Breast epithelium (tissue), 4 donors: Measurements from ENCODE around the gene WBP11. TPM values are rescaled to one million over a fixed set of nuclear protein-coding genes. Genes with fewer than 3 reads are reported as not detected.
A peak's percentile ranks its signal among the peaks of the same experiment; 100 is the strongest.

Experiments used
- DNase-seq, 2 donors: peaks; one replicate each; pipeline ENCODE4 v3.0.0-alpha.2; 2019; ENCODE audit warnings: low spot score in 2 of 2
- H3K27ac ChIP-seq, 2 donors: fragments of 200-600 bp; sonication (generic) in 1 of 2; one replicate each; pipeline ENCODE4 v1.5.1; 2016 to 2019; ENCODE audit warnings: mild to moderate bottlenecking in 1 of 2
- H3K27me3 ChIP-seq, 2 donors: fragments of 200-600 bp; sonication (generic) in 1 of 2; one replicate each; pipeline versions ENCODE4 v1.5.1 to v1.6.0; 2017 to 2019; ENCODE audit warnings: control low read depth in 1 of 2, mild to moderate bottlenecking in 1 of 2
- H3K36me3 ChIP-seq: fragments of 200-600 bp; one replicate; pipeline ENCODE4 v1.5.1; 2019
- H3K4me1 ChIP-seq, 2 donors: fragments of 200-600 bp; sonication (generic); one replicate each; pipeline ENCODE4 v1.5.1; 2016 to 2019; ENCODE audit warnings: control low read depth in 1 of 2
- H3K4me3 ChIP-seq, 3 donors: fragments of 200-600 bp; sonication (generic); 1 replicate in 2 of 3; 2 replicates in 1 of 3; pipeline ENCODE4 v1.5.1; 2016 to 2019; ENCODE audit warnings: mild to moderate bottlenecking in 3 of 3, moderate library complexity in 2 of 3
- H3K9me3 ChIP-seq, 2 donors: fragments of 200-600 bp; sonication (generic) in 1 of 2; one replicate each; pipeline ENCODE4 v1.5.1; 2016 to 2019; ENCODE audit warnings: control low read depth in 1 of 2
- CTCF ChIP-seq, 3 donors: fragments of 450-650 bp; IDR thresholded peaks; one replicate each; pipeline ENCODE4 v1.5.1; 2016 to 2017; ENCODE audit warnings: antibody characterized with exemption in 3 of 3, mild to moderate bottlenecking in 3 of 3, moderate library complexity in 3 of 3
- POLR2A ChIP-seq: fragments of 450-650 bp; IDR thresholded peaks from one replicate; pipeline ENCODE4 v1.6.1; 2016; ENCODE audit warnings: antibody characterized with exemption, mild to moderate bottlenecking, moderate library complexity
- POLR2AphosphoS5 ChIP-seq, 3 donors: sonication (generic); formaldehyde crosslinking; IDR thresholded peaks; one replicate each; pipeline ENCODE4 v1.6.1; 2017; ENCODE audit warnings: antibody characterized with exemption in 3 of 3
- intact Hi-C: fragments of 100-400 bp; cut with DNase I; formaldehyde crosslinking; loops from one replicate; pipeline ENCODE4 v1.15.1; 2023; ENCODE audit warnings: low total_unique reads
- total RNA-seq, 3 donors: library from RNA; depleted of rRNA; stranded (reverse); fragments of >200 nt; gene quantifications; one replicate each; pipeline ENCODE4 v1.1.0, GENCODE V29; 2016

The WBP11 gene
- total RNA-seq, 3 donors from 2014 or later: 20.3 to 22.8 (median 22.1) TPM

- Histone ChIP-seq H3K9me3 (no peaks in the 10 kb centered on the region), H3K27me3 (no peaks in the 10 kb centered on the region), H3K36me3 (no peaks in the 10 kb centered on the region), H3K4me3 (no peak overlapping the region), H3K4me1 (peaks cover 0 to 12% of the 10 kb centered on the region in 2 donors), H3K27ac (peak overlapping the region; percentile 62 to 64)
- TF ChIP-seq POLR2A (no peak), POLR2AphosphoS5 (IDR thresholded peaks at IDR 0.05) (no peak), CTCF (IDR thresholded peaks at IDR 0.05) (no peak)
- intact Hi-C loops: no loop called here
- no peak for DNase-seq
Measured at GRCh38 chr12:14842315-14842714, 39.0 kb upstream of the WBP11 start.

GRCh38 chr12:14841761-14842160 lies 38.5 kb upstream of the WBP11 start:
- TF ChIP-seq POLR2AphosphoS5 (IDR thresholded peaks at IDR 0.05) (peak in 1 of 3 donors; percentile 80), CTCF (IDR thresholded peaks at IDR 0.05) (no peak)
- H3K27me3 ChIP-seq: no peaks in the 10 kb centered on the region
- H3K4me3 ChIP-seq: no peak overlapping the region
- peaks cover 0 to 12% of the 10 kb centered on the region in 2 donors for H3K4me1 ChIP-seq
- H3K36me3 ChIP-seq: no peaks in the 10 kb centered on the region
- intact Hi-C loops: no loop called here
- peak in 1 of 2 donors; percentile 69 for DNase-seq
- no peaks in the 10 kb centered on the region for H3K9me3 ChIP-seq
- peak overlapping the region; percentile 62 to 64 for H3K27ac ChIP-seq

GRCh38 chr12:14840616-14841015 lies 37.3 kb upstream of the WBP11 start:
- no peaks in the 10 kb centered on the region for H3K27me3 ChIP-seq
- H3K4me3 ChIP-seq: no peak overlapping the region
- H3K27ac ChIP-seq: no peak overlapping the region
- TF ChIP-seq POLR2A (no peak), CTCF (IDR thresholded peaks at IDR 0.05) (no peak)
- peaks cover 0 to 6% of the 10 kb centered on the region in 2 donors for H3K4me1 ChIP-seq
- DNase-seq: no peak
- H3K9me3 ChIP-seq: no peaks in the 10 kb centered on the region
- no peaks in the 10 kb centered on the region for H3K36me3 ChIP-seq
- intact Hi-C loops: no loop called here

GRCh38 chr12:14839262-14839661 lies 36.0 kb upstream of the WBP11 start:
- intact Hi-C loops: no loop called here
- H3K9me3 ChIP-seq: no peaks in the 10 kb centered on the region
- H3K27me3 ChIP-seq: no peaks in the 10 kb centered on the region
- no peaks in the 10 kb centered on the region for H3K36me3 ChIP-seq
- H3K4me1 ChIP-seq: peaks cover 0 to 6% of the 10 kb centered on the region in 2 donors
- DNase-seq: no peak
- no peak overlapping the region for H3K27ac ChIP-seq
- H3K4me3 ChIP-seq: no peak overlapping the region
- no peak for TF ChIP-seq CTCF (IDR thresholded peaks at IDR 0.05)
- no peak for TF ChIP-seq POLR2AphosphoS5 (IDR thresholded peaks at IDR 0.05)
- TF ChIP-seq POLR2A: no peak

- TF ChIP-seq POLR2A: no peak
- TF ChIP-seq CTCF (IDR thresholded peaks at IDR 0.05): no peak
- TF ChIP-seq POLR2AphosphoS5 (IDR thresholded peaks at IDR 0.05): no peak
- no peak overlapping the region for H3K4me3 ChIP-seq
- no peaks in the 10 kb centered on the region for H3K36me3 ChIP-seq
- peaks cover 0 to 3% of the 10 kb centered on the region in 2 donors for H3K4me1 ChIP-seq
- no peak overlapping the region for H3K27ac ChIP-seq
- no peak for DNase-seq
- intact Hi-C loops: no loop called here
- H3K27me3 ChIP-seq: no peaks in the 10 kb centered on the region
- no peaks in the 10 kb centered on the region for H3K9me3 ChIP-seq
Measured at GRCh38 chr12:14836336-14837210, 33.3 kb upstream of the WBP11 start.
